ENCODE results near the gene MYEOV. TPM values are rescaled to one million over a fixed set of nuclear protein-coding genes. Genes with fewer than 3 reads are reported as not detected.

Gene MYEOV
- total and polyA plus RNA-seq, 9 of the 15 experiments (the other 6 are each of a cell fraction or from before 2014, with no cell fraction given), result 10.2 to 133 (median 32.2) TPM

DNA sequence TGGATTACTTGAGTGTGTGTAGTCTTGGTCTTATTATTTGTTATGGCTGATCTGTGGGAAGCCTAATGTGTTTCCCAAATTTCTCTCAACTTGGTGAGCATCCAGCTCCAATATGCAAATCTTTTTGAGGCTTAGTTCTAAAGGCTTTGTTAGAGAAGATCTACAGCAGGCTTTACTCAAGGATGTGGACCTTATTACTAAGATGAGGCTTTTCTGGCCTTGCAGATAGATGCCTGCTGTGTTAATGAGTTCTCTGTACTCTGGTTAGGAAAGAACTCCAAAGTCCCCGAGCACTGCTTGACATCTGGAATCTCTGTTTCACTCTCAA, 24.1 kb downstream of the MYEOV start:
- no peaks in the 10 kb centered on the region; the same call in 2 of the 3 replicates for H3K36me3 ChIP-seq (ENCODE audit: control insufficient read depth, insufficient read depth, low read length)
- intact Hi-C loops (cut with micrococcal nuclease), result no loop called here
- DNase-seq (ENCODE audit: extremely low read depth in 1 of 4, low spot score in 3 of 4) (no peak), ATAC-seq (no peak), FAIRE-seq (no peak)
- peaks cover 16% of the 10 kb centered on the region; the same call in 2 of the 3 replicates for H3K79me2 ChIP-seq (ENCODE audit: control insufficient read depth, insufficient read depth, low read length)
- no peaks in the 10 kb centered on the region for H3K4me1 ChIP-seq (replicated peaks in 1 of 2; ENCODE audit: control insufficient read depth in 2 of 2, insufficient read depth in 2 of 2, low read length in 2 of 2)
- no peaks in the 10 kb centered on the region for H3K9me1 ChIP-seq (ENCODE audit: control insufficient read depth, insufficient read depth, low read length)
- 28% methylated on average over 1 of the region's 1 CpG for WGBS (ENCODE audit: insufficient coverage, low coverage, missing lambda C conversion rate)
- no peak overlapping the region for H2AFZ ChIP-seq (ENCODE audit: low read depth, low read length)
- in situ Hi-C loops (cut with MboI), result no loop called here
- TF ChIP-seq GABPA (tag; conservative IDR thresholded peaks at IDR 0.05; ENCODE audit: low read depth) (no peak), STAT5B (CRISPR knock-in tag; IDR thresholded peaks at IDR 0.05) (no peak), CBX1 (IDR thresholded peaks at IDR 0.05; ENCODE audit: low read depth) (no peak)
- ChIA-PET CTCF (ENCODE audit: low intra/inter-chr PET ratio) (no interaction called here), POLR2A (no interaction called here)
- no peaks in the 10 kb centered on the region; the same call in 1 of the 2 replicates for H3K9me3 ChIP-seq (replicated peaks; ENCODE audit: control insufficient read depth, insufficient read depth, low read depth, low read length)
- no peak overlapping the region for H3K4me3 ChIP-seq
- no peak overlapping the region for H3K9ac ChIP-seq (ENCODE audit: insufficient read depth in 1 of 2, low read depth in 2 of 2, low read length in 2 of 2)
- 0 out of 2 replicates have a peak, but pooled peaks cover 5% of the 10 kb centered on the region for H4K20me1 ChIP-seq (replicated peaks; ENCODE audit: control insufficient read depth, insufficient read depth, low read length)
- no peak overlapping the region for H3K27ac ChIP-seq (ENCODE audit: extremely low read depth, low read depth, low read length)
- BruUV-seq (replicated peaks), result no TSS peak
- no peak overlapping the region for H3K4me2 ChIP-seq (ENCODE audit: insufficient read depth, low read length)
- no peaks in the 10 kb centered on the region for H3K27me3 ChIP-seq (ENCODE audit: control insufficient read depth in 2 of 2, insufficient read depth in 2 of 2, low read length in 2 of 2)

DNA sequence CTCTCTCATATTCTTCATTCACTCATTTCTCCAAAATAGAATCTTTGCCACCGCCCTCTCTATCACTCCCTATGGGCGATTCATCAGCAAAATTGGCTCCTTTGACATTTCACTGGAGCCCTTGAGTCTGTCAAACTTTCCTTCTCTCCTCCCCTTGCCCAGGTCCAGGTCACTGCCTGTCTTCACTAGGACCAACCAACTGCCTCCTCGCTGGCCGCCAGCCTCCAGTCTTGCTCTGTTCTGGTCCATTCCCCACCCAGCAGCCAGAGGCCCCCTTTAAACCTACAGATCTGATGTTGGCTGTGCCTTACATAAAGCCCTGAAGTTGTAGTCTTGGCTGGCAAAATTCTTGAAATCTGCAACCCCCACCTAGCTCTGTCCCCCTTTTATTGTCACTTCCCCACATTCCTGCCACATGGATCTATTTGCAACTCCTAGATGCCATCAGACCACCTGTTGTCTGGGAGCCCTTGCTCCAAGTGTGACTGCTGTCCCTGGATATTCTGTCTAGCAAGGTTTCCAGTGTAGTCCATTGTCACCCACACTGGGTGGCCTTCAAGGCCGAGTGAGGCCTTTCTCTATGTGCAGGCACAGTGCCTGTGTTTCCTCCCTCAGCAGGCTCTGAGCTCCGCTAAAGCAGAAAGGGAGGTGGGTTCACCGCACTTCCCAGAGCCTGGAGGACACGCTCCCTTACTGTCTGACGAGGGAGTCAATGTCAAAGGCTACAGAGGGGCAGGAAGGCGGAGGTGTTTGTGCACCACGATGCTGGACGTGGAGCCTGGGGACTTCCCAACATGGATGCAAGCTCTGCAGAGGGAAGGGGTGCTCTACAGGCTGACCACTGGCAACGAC, 25.5 kb downstream of the MYEOV start:
- H3K4me1 ChIP-seq (replicated peaks in 1 of 2; ENCODE audit: control insufficient read depth in 2 of 2, insufficient read depth in 2 of 2, low read length in 2 of 2), result no peaks in the 10 kb centered on the region
- no peaks in the 10 kb centered on the region; the same call in 1 of the 2 replicates for H3K9me3 ChIP-seq (replicated peaks; ENCODE audit: control insufficient read depth, insufficient read depth, low read depth, low read length)
- peak overlapping the region in 1 of 2 experiments; percentile 15; a peak in 1 of 4 replicates for H3K9ac ChIP-seq (ENCODE audit: insufficient read depth in 1 of 2, low read depth in 2 of 2, low read length in 2 of 2)
- H3K27ac ChIP-seq (ENCODE audit: extremely low read depth, low read depth, low read length), result no peak overlapping the region
- no peak for DNase-seq (ENCODE audit: extremely low read depth in 1 of 4, low spot score in 3 of 4)
- no peak for TF ChIP-seq BACH1 (tag; IDR thresholded peaks at IDR 0.05)
- TF ChIP-seq FOXP1 (CRISPR knock-in tag; IDR thresholded peaks at IDR 0.05), result no peak
- no peak for TF ChIP-seq HNRNPL (IDR thresholded peaks at IDR 0.05; ENCODE audit: low read depth, low read length)
- no peak for TF ChIP-seq ZNF134 (CRISPR knock-in tag; conservative IDR thresholded peaks at IDR 0.05)
- ChIA-PET POLR2A (no interaction called here), CTCF (ENCODE audit: low intra/inter-chr PET ratio) (no interaction called here)
- 68% methylated on average over 13 of the region's 13 CpGs for WGBS (ENCODE audit: insufficient coverage, low coverage, missing lambda C conversion rate)
- intact Hi-C loops (cut with micrococcal nuclease), result no loop called here
- H3K36me3 ChIP-seq (ENCODE audit: control insufficient read depth, insufficient read depth, low read length), result no peaks in the 10 kb centered on the region; the same call in 2 of the 3 replicates
- BruUV-seq (replicated peaks), result no TSS peak
- H3K79me2 ChIP-seq (ENCODE audit: control insufficient read depth, insufficient read depth, low read length), result peaks cover 23% of the 10 kb centered on the region
- 0 out of 2 replicates have a peak, but pooled peaks cover 5% of the 10 kb centered on the region for H4K20me1 ChIP-seq (replicated peaks; ENCODE audit: control insufficient read depth, insufficient read depth, low read length)
- no peaks in the 10 kb centered on the region for H3K27me3 ChIP-seq (ENCODE audit: control insufficient read depth in 2 of 2, insufficient read depth in 2 of 2, low read length in 2 of 2)
- FAIRE-seq, result no peak
- H3K4me3 ChIP-seq, result no peak overlapping the region
- no peak for ATAC-seq
- H3K9me1 ChIP-seq (ENCODE audit: control insufficient read depth, insufficient read depth, low read length), result no peaks in the 10 kb centered on the region
- no peak overlapping the region for H2AFZ ChIP-seq (ENCODE audit: low read depth, low read length)
- H3K4me2 ChIP-seq (ENCODE audit: insufficient read depth, low read length), result no peak overlapping the region
- in situ Hi-C loops (cut with MboI), result no loop called here

Data from K562 (cell line).